Activated naive CD4-positive, alpha-beta T cell treated with anti-CD3 and anti-CD28 coated beads for 36 hours (primary cell): Measurements from ENCODE around the gene NGFR. TPM values are rescaled to one million over a fixed set of nuclear protein-coding genes. Genes with fewer than 3 reads are reported as not detected.
A peak's percentile ranks its signal among the peaks of the same experiment; 100 is the strongest.

Source experiments
- CTCF ChIA-PET: fragments of 350-600 bp; sonication (Branson Sonifier 250); formaldehyde crosslinking; loops from one replicate; lab custom pipeline; 2021; ENCODE audit warnings: antibody characterized with exemption; lab: Charles Lee
- DNase-seq: peaks from one replicate; pipeline ENCODE4 v3.0.0-alpha.2; 2020
- H3K27ac Mint-ChIP-seq: one replicate; pipeline ENCODE4 v1.8.0; 2021; ENCODE audit warnings: mild to moderate bottlenecking, mixed read lengths
- H3K27me3 Mint-ChIP-seq: one replicate; pipeline ENCODE4 v1.8.0; 2021; ENCODE audit warnings: low read depth, mixed read lengths
- H3K36me3 Mint-ChIP-seq: one replicate; pipeline ENCODE4 v1.8.0; 2021; ENCODE audit warnings: low read depth, mixed read lengths
- H3K4me1 Mint-ChIP-seq: one replicate; pipeline ENCODE4 v1.8.0; 2021; ENCODE audit warnings: low read depth, mixed read lengths
- H3K4me3 Mint-ChIP-seq: one replicate; pipeline ENCODE4 v1.8.0; 2021; ENCODE audit warnings: mild to moderate bottlenecking, moderate library complexity, mixed read lengths
- H3K9me3 Mint-ChIP-seq: one replicate; pipeline ENCODE4 v1.8.0; 2021; ENCODE audit warnings: mixed read lengths
- intact Hi-C: fragments of 100-400 bp; cut with micrococcal nuclease; formaldehyde crosslinking; loops from one replicate; pipeline ENCODE4 v1.15.1; 2023
- total RNA-seq, 2 experiments: library from RNA; stranded (reverse); gene quantifications; one replicate each; pipeline ENCODE4 v1.2.3, GENCODE V29; 2021

NGFR gene
- under 1 TPM; 0.12 TPM for total RNA-seq

- H3K36me3 Mint-ChIP-seq = no peaks in the 10 kb centered on the region
- peaks cover 47% of the 10 kb centered on the region for H3K27me3 Mint-ChIP-seq
- no peaks in the 10 kb centered on the region for H3K9me3 Mint-ChIP-seq
- DNase-seq = peak; percentile 43
- CTCF ChIA-PET = interaction anchor here (0.5 to 6.9 kb wide), 8 partner anchors 9 to 193 kb away, joined by 3 to 56 read pairs (median 4); no protein-coding TSS in a partner anchor
- H3K4me3 Mint-ChIP-seq = peak within 1 kb of the TSS; percentile 65
- H3K4me1 Mint-ChIP-seq = peaks cover 19% of the 10 kb centered on the region
- intact Hi-C loops = loop anchor here (1.0 to 5.0 kb wide), 5 partner anchors 58 to 472 kb away; partner anchors contain the start of genes DLX4, PHB1 and SLC35B1
- H3K27ac Mint-ChIP-seq = no peak within 1 kb of the TSS
These were observed at the start of gene NGFR for GRCh38 chr17:49494986-49495841. Gene NGFR (plus strand): TSS chr17:49495293. CDS start chr17:49495418, 125 bp downstream.

- Mint-ChIP-seq H3K27ac (no peak overlapping the region), H3K4me1 (no peaks in the 10 kb centered on the region), H3K36me3 (no peaks in the 10 kb centered on the region), H3K4me3 (no peak overlapping the region), H3K27me3 (peaks cover 8% of the 10 kb centered on the region), H3K9me3 (no peaks in the 10 kb centered on the region)
- no peak for DNase-seq
- intact Hi-C loops = no loop called here
- CTCF ChIA-PET = interaction anchor here (1.4 to 1.7 kb wide), 2 partner anchors 11 to 110 kb away, joined by 4 to 6 read pairs; no protein-coding TSS in a partner anchor
These were observed 49.5 kb upstream of the NGFR start for GRCh38 chr17:49445591-49445990.

GRCh38 chr17:49447628-49448302, 47.3 kb upstream of the NGFR start:
- H3K9me3 Mint-ChIP-seq = no peaks in the 10 kb centered on the region
- no peaks in the 10 kb centered on the region for H3K4me1 Mint-ChIP-seq
- no peaks in the 10 kb centered on the region for H3K36me3 Mint-ChIP-seq
- intact Hi-C loops = no loop called here
- no peak overlapping the region for H3K27ac Mint-ChIP-seq
- CTCF ChIA-PET = interaction anchor here (0.6 kb wide), 1 partner anchor 434 kb away, joined by 3 read pairs; no protein-coding TSS in a partner anchor
- H3K27me3 Mint-ChIP-seq = no peaks in the 10 kb centered on the region
- no peak for DNase-seq
- H3K4me3 Mint-ChIP-seq = no peak overlapping the region

GRCh38 chr17:49450181-49450580, 44.9 kb upstream of the NGFR start:
- CTCF ChIA-PET = no interaction called here

GRCh38 chr17:49450735-49451134, 44.4 kb upstream of the NGFR start:
- Mint-ChIP-seq H3K27ac (no peak overlapping the region), H3K27me3 (peaks cover under 1% of the 10 kb centered on the region), H3K36me3 (no peaks in the 10 kb centered on the region), H3K4me1 (no peaks in the 10 kb centered on the region), H3K4me3 (no peak overlapping the region), H3K9me3 (no peaks in the 10 kb centered on the region)
- no peak for DNase-seq
- intact Hi-C loops = no loop called here
- CTCF ChIA-PET = no interaction called here

More at GRCh38 chr17:49450181-49450580, 44.9 kb upstream of the NGFR start:
- Mint-ChIP-seq H3K9me3 (no peaks in the 10 kb centered on the region), H3K27ac (no peak overlapping the region), H3K4me3 (no peak overlapping the region), H3K4me1 (no peaks in the 10 kb centered on the region), H3K27me3 (no peaks in the 10 kb centered on the region), H3K36me3 (no peaks in the 10 kb centered on the region)
- intact Hi-C loops = no loop called here
- no peak for DNase-seq

- no peaks in the 10 kb centered on the region for H3K9me3 Mint-ChIP-seq
These were observed 42.9 kb upstream of the NGFR start for GRCh38 chr17:49452201-49452600.

GRCh38 chr17:49452661-49453060, 42.4 kb upstream of the NGFR start:
- H3K4me3 Mint-ChIP-seq = no peak overlapping the region
- no peak for DNase-seq
- no peak overlapping the region for H3K27ac Mint-ChIP-seq
- H3K4me1 Mint-ChIP-seq = no peaks in the 10 kb centered on the region
- no peaks in the 10 kb centered on the region for H3K36me3 Mint-ChIP-seq
- peaks cover 15% of the 10 kb centered on the region for H3K27me3 Mint-ChIP-seq
- no peaks in the 10 kb centered on the region for H3K9me3 Mint-ChIP-seq
- intact Hi-C loops = no loop called here
- CTCF ChIA-PET = no interaction called here

More at GRCh38 chr17:49452201-49452600, 42.9 kb upstream of the NGFR start:
- Mint-ChIP-seq H3K4me1 (no peaks in the 10 kb centered on the region), H3K36me3 (no peaks in the 10 kb centered on the region), H3K27me3 (peaks cover 10% of the 10 kb centered on the region), H3K27ac (no peak overlapping the region), H3K4me3 (no peak overlapping the region)
- intact Hi-C loops = no loop called here
- CTCF ChIA-PET = no interaction called here
- no peak for DNase-seq

- Mint-ChIP-seq H3K27ac (no peak overlapping the region), H3K36me3 (no peaks in the 10 kb centered on the region), H3K27me3 (peaks cover 17% of the 10 kb centered on the region), H3K4me1 (no peaks in the 10 kb centered on the region), H3K9me3 (no peaks in the 10 kb centered on the region), H3K4me3 (no peak overlapping the region)
- intact Hi-C loops = no loop called here
- CTCF ChIA-PET = interaction anchor here (0.6 kb wide), 1 partner anchor 481 kb away, joined by 3 read pairs; no protein-coding TSS in a partner anchor
- no peak for DNase-seq
These were observed 41.0 kb upstream of the NGFR start for GRCh38 chr17:49454050-49454449.

- CTCF ChIA-PET = interaction anchor here (0.6 kb wide), 1 partner anchor 253 kb away, joined by 3 read pairs; no protein-coding TSS in a partner anchor
- Mint-ChIP-seq H3K9me3 (no peaks in the 10 kb centered on the region), H3K27ac (no peak overlapping the region), H3K36me3 (no peaks in the 10 kb centered on the region), H3K4me3 (no peak overlapping the region), H3K27me3 (peaks cover 21% of the 10 kb centered on the region), H3K4me1 (no peaks in the 10 kb centered on the region)
- intact Hi-C loops = no loop called here
- DNase-seq = no peak
These were observed 39.7 kb upstream of the NGFR start for GRCh38 chr17:49455272-49455861.

GRCh38 chr17:49456183-49456965, 38.7 kb upstream of the NGFR start:
- intact Hi-C loops = no loop called here
- peaks cover 21% of the 10 kb centered on the region for H3K27me3 Mint-ChIP-seq
- no peak overlapping the region for H3K27ac Mint-ChIP-seq
- CTCF ChIA-PET = interaction anchor here (1.0 kb wide), 1 partner anchor 405 kb away, joined by 4 read pairs; no protein-coding TSS in a partner anchor
- H3K4me1 Mint-ChIP-seq = no peaks in the 10 kb centered on the region
- no peak for DNase-seq
- H3K9me3 Mint-ChIP-seq = no peaks in the 10 kb centered on the region
- no peak overlapping the region for H3K4me3 Mint-ChIP-seq
- H3K36me3 Mint-ChIP-seq = no peaks in the 10 kb centered on the region
